Inferior parietal cortex (tissue), 1 donor: Measurements from ENCODE around the gene DPM2.

Source experiments
- DNase-seq: peaks from one replicate; pipeline ENCODE4 v3.0.0-alpha.2; 2016; ENCODE audit errors: extremely low spot score

The DPM2 gene

GRCh38 chr9:127955294-127956015 lies 17.8 kb upstream of the DPM2 start:
- no peak for DNase-seq

- no peak for DNase-seq
Observed at GRCh38 chr9:127954831-127955293, 17.2 kb upstream of the DPM2 start.

- DNase-seq: no peak
Observed at GRCh38 chr9:127953768-127954505, 16.3 kb upstream of the DPM2 start.

- DNase-seq: no peak
Observed at GRCh38 chr9:127953154-127953553, 15.5 kb upstream of the DPM2 start.

- peak; percentile 92 for DNase-seq
Observed at GRCh38 chr9:127950513-127951289, 13.0 kb upstream of the DPM2 start.

GRCh38 chr9:127949827-127950512 lies 12.3 kb upstream of the DPM2 start:
- DNase-seq: peak; percentile 71

- no peak for DNase-seq
Observed at GRCh38 chr9:127947841-127948710, 10.4 kb upstream of the DPM2 start.

GRCh38 chr9:127946728-127947127 lies 9.1 kb upstream of the DPM2 start:
- DNase-seq: no peak

GRCh38 chr9:127945942-127946341 lies 8.3 kb upstream of the DPM2 start:
- no peak for DNase-seq

GRCh38 chr9:127945338-127945737 lies 7.7 kb upstream of the DPM2 start:
- DNase-seq: no peak

GRCh38 chr9:127944586-127945218 lies 7.0 kb upstream of the DPM2 start:
- DNase-seq: no peak

- peak; percentile 87 for DNase-seq
Observed at GRCh38 chr9:127943731-127944144, 6.1 kb upstream of the DPM2 start.

- no peak for DNase-seq
Observed at GRCh38 chr9:127943011-127943662, 5.5 kb upstream of the DPM2 start.

- peak; percentile 55 for DNase-seq
Observed at GRCh38 chr9:127942216-127943010, 4.8 kb upstream of the DPM2 start.

GRCh38 chr9:127941961-127942215 lies 4.2 kb upstream of the DPM2 start:
- no peak for DNase-seq

GRCh38 chr9:127941062-127941960 lies 3.7 kb upstream of the DPM2 start:
- no peak for DNase-seq

GRCh38 chr9:127940593-127940992 lies 2.9 kb upstream of the DPM2 start:
- no peak for DNase-seq

- no peak for DNase-seq
Observed at GRCh38 chr9:127938298-127938690, 640 bp upstream of the DPM2 start.
